ENCODE data around the gene TMEM147.
"Not testable (repeated sequence)": the region's sequence is repeated elsewhere in the genome, so short reads cannot be mapped to it uniquely, and the experiment has no call there.

Gene TMEM147

DNA sequence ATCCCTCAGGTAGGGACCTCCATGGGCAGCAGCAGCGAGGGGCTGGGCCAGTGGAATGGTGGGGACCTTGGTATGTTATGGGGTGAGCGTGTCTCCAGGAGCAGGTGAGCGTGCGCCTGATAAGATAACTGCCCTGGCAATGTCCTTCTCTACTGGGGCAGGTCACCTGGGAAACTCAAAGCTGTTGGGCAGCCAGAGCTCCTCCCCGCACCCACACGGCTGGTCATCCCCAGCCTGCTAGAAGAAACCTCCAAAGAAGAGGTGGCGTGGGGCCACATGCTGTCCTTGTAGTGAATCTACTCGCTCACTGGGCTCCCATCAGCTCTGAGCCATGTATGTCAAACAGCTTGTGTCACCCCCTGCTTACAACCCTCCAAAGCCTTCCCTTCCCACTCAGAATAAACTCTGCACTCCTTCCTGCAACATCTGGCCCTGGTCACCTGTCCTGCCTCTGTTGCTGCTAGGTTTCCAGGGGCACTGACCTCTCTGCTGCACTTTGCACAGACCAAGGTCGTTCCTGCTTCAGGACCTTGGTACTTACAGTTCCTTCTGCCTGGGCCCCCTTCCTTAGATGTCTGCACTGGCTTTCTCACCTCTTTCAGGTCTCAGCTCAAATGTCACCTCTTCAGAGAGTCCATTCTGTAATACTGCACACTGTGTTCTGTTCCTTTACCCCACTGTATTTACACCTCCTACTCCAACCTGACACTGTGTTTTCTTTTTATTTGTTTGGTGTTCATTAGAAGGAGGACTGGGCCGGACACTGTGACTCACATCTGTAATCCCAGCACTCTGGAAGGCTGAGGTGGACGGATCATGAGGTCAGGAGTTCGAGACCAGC, 19.8 kb downstream of the TMEM147 start:
- DNase-seq: no peak

DNA sequence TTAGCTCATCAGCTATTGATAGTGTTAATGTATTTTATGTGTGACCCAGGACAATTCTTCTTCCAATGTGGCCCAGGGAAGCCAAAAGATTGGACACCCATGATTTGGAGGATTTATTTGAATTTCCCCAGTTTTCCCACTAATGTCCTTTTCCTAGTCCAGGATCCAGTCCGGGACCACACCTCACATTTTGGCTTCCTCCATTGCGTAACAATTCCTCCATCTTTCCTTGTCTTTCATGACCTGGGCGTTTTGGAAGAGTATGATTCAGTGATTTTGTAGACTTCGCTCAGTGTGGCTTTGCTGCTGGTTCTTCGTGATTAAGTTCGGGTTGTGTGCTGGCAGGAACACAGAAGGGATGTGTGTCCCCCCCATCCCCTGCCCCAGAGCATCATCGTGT, 21.3 kb downstream of the TMEM147 start:
- DNase-seq: no peak

DNA sequence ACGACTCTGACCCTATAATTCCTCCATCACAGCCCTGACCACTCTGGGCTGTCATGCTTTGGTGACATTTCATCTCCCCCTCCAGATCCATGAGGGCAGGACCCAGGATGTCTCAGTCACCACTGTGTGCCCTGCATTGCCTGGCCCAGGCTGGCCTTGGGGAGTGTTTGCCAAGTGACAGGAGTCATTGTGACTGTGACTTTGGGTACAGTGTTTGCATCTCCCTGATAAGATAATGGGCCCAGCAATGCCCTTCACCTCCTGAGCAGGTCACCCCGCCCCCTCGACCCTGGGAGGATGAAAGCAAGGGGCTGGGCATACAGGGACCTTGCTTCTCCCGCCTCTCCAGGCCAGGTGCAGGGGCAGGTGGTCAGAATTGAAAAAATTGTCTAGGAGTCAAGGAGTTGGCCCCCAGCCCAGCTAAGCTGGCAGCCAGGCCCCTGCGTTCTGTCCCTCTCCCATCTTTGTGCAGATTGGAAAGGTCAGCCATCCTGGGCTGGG, 23.9 kb downstream of the TMEM147 start:
- DNase-seq: no peak

DNA sequence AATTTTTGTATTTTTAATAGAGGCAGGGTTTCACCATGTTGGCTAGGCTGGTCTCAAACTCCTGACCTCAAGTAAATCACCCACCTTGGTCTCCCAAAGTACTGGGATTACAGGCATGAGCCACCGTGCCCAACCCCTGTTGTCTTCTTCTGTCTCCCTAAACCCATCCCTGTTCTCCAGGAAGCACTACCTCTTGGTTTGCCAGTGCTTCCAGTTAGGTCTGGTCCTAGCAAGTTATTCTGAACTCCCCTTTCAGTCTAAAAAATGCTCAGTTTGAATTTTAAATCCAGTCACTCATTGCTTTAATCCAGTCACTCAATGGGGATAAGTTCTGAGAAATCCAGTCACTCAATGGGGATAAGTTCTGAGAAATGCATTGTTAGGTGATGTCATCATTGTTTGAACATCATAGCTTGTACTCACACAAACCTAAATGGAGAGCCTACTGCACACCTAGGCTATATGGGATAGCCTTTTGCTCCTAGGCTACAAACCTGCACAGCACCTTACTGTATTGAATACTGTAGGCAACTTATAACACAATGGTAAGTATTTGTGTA, 26.1 kb downstream of the TMEM147 start:
- DNase-seq: no peak

DNA sequence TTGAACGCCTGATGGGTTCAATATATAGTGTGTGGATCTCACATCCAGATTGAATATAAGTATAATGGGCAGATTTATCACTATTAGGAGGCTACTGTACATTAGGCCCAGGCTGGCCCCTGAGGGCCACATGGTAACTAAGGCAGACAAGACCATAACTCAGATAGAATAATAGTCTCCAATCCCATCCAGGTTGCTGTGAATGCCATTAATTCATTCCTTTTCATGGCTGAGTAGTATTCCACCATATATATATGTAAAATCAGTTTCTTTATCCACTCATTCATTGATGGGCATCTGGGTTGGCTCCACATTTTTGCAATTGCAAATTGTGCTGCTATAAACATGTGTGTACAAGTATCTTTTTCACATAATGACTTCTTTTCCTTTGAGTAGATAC, 32.5 kb downstream of the TMEM147 start:
- DNase-seq: no peak

DNA sequence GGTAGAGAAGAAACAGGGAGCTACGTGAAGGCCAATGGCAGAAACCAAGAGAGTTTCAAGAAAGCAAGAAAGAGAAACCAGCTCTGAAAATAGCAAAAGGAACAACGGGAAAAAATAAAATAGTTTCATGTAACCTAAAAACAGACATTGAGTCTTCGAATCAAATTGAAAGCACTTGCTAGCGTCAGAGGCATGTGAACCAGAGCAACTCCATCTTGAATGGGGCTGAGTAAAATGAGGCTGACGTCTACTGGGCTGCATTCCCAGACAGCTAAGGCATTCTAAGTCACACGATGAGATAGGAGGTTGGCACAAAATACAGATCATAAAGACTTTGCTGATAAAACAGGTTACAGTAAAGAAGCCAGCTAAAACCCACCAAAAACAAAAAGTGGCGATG, 33.3 kb downstream of the TMEM147 start:
- DNase-seq: no peak

DNA sequence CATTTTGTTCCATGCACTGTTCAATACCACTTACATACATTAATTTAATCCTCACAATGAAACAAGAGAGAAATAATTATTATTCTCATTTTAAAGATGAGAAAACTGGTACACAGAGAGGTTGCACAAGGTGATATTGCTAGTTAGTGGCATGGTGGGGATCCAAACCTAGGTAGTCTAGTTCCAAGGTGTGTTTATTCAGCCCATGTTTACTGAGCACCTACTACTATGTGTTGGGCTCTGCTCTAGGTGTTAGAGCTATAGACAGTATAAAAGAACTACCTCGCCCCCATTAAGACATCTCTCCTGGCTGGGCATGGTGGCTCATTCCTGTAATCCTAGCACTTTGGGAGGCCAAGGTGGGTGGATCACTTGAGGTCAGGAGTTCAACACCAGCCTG, 37.3 kb downstream of the TMEM147 start:
- no peak for DNase-seq

DNA sequence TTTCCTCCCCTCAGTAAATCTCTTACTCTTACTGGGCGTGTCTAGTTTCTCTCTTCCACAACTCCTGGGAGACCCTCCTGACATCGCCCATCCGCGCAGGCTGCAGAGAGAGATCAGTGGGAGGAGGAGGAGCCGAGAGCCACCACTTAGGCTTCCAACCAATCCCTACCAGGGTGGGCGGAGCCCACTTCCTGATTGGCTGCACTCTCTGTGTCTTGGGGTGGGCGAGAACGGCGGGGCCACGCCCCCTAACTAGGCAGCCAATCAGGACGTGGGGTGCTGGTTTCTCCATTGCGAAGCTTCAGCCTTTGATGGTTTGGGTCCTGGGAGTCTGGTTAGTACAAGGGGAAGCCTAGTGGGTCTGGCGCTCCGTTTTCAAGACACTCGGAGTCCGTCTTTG, 40.4 kb downstream of the TMEM147 start, which contains the start of gene PMIS2:
PMIS2 (plus strand) TSS at position 326 of the 400 bp plus-strand sequence. CDS start 87 bp downstream, outside the sequence.
- DNase-seq: no peak

DNA sequence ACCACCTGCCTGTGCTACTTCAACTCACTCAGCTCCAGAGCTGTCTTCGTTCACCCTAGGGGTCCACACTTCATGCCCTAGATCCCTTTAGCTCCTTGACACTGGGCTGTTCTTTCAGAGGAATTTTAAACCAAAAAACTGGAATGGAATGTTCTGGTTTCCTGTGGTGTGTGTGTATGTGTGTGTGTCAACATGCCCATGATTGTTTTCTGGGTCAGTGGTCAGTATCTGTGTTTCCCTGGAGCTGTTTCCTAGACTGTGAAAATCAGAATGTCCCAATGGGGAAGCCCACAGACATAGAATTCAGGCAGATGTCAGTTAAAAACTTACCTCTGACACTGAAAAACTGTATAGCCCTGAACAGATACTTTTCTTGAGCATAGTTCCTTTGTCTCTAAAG, 41.9 kb downstream of the TMEM147 start:
- DNase-seq: no peak

DNA sequence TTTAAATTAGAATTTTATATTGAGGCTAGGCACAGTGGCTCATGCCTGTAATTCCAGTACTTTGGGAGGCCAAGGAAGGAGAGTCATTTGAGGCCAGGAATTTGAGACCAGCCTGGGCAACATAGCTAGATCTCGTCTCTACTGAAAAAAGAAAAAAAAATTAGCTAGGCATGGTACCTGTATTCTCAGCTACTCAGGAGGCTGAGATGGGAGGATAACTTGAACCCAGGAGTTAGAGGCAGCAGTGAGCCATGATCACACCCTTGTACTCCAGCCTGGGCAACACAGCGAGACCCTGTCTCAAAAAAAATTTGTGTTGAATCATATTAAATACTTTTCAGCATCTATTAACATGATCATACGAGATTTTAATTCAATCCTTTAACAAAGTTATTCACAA, 45.4 kb downstream of the TMEM147 start:
- no peak for DNase-seq

DNA sequence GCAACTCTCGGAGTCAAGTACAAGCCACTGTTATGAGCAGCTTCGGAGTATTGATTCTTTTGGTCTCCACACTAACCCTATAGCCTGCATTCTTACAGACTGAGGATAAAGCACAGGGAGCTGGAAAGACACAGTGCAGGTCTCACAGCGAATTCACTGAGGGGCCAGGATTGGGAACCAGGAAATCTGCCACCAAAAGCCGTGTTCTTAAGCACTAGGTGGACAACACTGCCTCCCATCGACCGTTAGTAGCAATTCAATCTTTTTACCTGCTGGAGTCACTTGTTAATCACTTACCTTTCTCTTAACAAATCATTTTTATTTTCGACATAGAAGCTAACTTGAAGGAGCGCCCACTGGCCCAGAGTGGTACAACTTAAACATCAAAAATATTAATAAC, 46.8 kb downstream of the TMEM147 start:
- no peak for DNase-seq

DNA sequence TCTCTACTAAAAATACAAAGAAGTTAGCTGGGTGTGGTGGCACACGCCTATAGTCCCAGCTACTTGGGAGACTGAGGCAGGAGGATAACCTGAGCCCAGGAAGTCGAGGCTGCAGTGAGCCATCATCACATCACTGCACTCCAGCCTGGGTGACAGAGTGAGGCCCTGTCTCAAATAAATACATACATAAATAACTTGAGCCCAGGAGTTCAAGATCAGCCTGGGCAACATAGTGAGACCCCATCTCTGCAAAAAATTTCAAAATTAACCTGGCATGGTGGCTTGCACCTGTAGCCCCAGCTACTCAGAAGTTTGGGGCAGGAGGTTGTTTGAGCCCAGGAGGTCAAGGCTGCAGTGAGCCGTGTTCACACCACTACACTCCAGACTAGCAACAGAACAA, 49.6 kb downstream of the TMEM147 start:
- DNase-seq: not testable (repeated sequence)

DNA sequence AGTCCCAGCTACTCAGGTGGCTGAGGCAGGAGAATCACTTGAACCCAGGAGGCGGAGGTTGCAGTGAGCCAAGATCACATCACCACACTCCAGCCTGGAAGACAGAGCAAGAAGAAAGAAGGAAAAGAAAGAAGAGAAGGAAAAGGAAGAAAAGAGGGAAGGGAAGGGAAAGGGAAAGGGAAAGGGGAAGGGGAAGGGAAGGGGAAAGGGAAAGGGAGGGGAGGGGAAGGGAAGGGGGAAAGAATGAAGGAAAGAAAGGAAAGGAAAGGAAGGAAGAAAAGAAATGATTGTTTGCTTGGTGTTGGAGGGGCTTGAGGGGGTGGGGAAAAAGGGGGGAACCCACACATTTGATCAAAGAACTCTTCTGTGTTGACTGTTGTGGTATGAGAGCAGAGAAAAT, 50.5 kb downstream of the TMEM147 start:
- DNase-seq: no peak

DNA sequence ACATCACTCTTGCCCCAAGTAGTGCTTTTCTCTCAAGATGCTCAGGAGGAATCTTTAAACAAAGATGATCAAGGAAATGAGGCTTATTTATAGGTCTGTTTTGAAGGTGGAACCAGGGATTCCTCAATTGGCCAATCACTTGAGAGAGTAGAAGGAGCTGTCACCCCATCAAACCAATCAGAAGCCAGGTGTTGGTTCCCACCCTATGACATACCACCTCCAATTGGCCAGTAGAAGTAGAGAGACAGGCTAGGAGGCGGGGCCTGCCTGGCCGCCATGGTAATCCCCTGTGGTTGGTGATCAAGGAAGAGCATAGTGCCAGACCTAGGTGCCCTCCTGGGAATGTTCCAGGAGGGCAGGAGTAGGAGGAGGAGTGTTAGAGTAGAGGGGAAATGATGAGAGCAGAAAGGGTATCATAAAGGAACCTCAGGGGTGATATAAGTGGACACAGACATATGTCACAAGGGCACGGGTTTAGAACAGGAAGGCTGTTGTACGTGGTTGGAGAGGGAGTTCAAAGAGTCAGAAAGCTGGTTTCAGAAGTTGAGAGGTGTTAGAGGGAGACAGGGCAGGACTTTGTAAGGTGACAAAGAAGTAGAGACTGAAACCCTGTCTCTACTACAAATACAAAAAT, 51.1 kb downstream of the TMEM147 start:
- DNase-seq: no peak

Measured in right forelimb (tissue), 1 donor.